OCI-LY7 (cell line): ENCODE data around the gene MATCAP1.

Source experiments
- EZH2phosphoT487 ChIP-seq: fragments of 200-600 bp; sonication (generic); IDR thresholded peaks from 2 replicates; pipeline ENCODE4 v1.6.1; 2018; ENCODE audit warnings: low read depth, borderline replicate concordance, mild to moderate bottlenecking, mixed run types, antibody characterized with exemption, low read length, moderate library complexity, mixed read lengths
- TF ChIP-seq, protein P1 (sequence below): fragments of 200-600 bp; sonication (generic); conservative IDR thresholded peaks from 2 replicates; pipeline ENCODE4 v1.5.1; 2014; ENCODE audit warnings: mild to moderate bottlenecking, antibody characterized with exemption, low read length, moderate library complexity, mixed read lengths

DNA sequence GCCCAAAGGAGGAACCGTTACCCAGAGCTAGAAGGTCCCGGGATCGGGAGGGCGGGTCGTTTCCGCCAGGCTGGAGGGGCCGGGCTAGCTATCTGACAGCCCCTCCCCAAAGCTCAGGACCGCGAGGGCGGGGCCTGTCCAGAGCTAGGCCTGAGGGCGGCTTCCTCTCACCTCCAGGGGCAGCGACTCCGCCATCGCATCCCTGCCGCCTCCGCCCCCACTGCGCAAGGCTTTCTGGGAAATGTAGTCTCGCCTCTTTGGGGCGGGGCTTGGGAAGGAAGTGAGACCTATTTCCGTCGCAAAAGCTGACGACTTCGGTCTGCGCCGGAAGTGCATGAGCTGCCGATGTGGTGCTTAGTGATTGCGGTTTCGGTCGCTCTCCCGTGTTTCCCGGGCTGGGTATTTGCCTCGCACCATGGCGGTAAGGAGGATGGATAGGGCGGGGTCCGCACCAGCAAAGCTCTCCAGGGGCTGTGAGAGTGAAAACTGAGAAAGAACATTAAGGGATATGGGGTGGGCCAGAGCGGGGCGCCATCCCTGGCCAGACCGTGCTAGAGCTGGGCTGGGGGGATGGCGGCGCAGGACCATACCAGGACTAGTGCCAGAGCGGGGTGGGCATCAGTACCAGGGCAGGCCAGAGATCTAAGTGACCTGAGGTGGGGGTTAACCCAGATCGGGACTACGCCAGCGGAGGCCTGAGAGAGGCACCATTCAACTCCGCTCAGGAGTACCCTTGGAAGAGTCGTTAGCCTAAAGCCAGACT lies 43.2 kb upstream of the MATCAP1 start, which contains the start of gene TMEM208:
- TF ChIP-seq, protein P1, sequence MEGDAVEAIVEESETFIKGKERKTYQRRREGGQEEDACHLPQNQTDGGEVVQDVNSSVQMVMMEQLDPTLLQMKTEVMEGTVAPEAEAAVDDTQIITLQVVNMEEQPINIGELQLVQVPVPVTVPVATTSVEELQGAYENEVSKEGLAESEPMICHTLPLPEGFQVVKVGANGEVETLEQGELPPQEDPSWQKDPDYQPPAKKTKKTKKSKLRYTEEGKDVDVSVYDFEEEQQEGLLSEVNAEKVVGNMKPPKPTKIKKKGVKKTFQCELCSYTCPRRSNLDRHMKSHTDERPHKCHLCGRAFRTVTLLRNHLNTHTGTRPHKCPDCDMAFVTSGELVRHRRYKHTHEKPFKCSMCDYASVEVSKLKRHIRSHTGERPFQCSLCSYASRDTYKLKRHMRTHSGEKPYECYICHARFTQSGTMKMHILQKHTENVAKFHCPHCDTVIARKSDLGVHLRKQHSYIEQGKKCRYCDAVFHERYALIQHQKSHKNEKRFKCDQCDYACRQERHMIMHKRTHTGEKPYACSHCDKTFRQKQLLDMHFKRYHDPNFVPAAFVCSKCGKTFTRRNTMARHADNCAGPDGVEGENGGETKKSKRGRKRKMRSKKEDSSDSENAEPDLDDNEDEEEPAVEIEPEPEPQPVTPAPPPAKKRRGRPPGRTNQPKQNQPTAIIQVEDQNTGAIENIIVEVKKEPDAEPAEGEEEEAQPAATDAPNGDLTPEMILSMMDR: peak; percentile 71
- no peak for TF ChIP-seq EZH2phosphoT487
